ENCODE measurements around the gene NPM1.

DNA sequence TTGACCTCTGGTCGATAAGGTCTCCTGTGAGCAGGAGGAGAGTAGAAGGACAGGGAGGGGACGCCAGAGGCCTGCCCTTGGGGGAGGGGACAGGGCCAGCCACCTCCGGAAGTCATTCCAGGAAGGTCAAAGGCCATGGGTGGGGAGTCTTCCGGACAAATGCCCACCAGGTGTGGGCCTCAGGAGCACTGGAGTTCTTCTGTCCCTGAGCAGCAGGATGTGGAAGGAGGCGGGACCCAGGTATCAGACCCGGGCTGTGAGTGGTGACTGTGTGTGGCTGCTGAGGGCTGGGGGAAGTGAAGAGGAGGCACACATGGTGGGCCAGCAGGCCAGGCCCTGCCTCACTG is 45.7 kb downstream of the NPM1 start:
- TF ChIP-seq POLR2A (IDR thresholded peaks at IDR 0.05) (no peak), EP300 (IDR thresholded peaks at IDR 0.05) (no peak), POLR2AphosphoS5 (IDR thresholded peaks at IDR 0.05) (no peak)
- TF ChIP-seq, protein P1, sequence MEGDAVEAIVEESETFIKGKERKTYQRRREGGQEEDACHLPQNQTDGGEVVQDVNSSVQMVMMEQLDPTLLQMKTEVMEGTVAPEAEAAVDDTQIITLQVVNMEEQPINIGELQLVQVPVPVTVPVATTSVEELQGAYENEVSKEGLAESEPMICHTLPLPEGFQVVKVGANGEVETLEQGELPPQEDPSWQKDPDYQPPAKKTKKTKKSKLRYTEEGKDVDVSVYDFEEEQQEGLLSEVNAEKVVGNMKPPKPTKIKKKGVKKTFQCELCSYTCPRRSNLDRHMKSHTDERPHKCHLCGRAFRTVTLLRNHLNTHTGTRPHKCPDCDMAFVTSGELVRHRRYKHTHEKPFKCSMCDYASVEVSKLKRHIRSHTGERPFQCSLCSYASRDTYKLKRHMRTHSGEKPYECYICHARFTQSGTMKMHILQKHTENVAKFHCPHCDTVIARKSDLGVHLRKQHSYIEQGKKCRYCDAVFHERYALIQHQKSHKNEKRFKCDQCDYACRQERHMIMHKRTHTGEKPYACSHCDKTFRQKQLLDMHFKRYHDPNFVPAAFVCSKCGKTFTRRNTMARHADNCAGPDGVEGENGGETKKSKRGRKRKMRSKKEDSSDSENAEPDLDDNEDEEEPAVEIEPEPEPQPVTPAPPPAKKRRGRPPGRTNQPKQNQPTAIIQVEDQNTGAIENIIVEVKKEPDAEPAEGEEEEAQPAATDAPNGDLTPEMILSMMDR (IDR thresholded peaks at IDR 0.05), result no peak
